ENCODE results near the gene FAM228B.

DNA sequence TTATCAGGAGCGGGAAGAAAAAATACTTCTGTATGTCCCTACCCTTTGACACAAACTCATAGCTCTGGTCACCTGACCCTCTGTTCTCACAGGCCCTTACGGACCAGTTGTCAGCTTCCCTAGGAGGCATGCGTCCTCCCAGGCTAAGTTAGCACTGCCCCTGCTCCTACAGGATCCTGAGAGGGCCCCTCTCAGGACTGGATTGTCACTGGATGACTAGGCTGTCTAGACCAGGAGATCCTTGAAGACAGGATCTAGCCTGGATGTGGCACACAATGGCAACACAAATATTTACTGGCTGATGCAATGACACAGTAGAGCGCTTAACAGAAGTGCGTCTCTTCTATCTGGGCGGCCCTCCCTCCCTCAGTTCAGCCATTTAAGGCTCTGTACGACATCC lies 59.2 kb downstream of the FAM228B start:
- TF ChIP-seq, protein P1, sequence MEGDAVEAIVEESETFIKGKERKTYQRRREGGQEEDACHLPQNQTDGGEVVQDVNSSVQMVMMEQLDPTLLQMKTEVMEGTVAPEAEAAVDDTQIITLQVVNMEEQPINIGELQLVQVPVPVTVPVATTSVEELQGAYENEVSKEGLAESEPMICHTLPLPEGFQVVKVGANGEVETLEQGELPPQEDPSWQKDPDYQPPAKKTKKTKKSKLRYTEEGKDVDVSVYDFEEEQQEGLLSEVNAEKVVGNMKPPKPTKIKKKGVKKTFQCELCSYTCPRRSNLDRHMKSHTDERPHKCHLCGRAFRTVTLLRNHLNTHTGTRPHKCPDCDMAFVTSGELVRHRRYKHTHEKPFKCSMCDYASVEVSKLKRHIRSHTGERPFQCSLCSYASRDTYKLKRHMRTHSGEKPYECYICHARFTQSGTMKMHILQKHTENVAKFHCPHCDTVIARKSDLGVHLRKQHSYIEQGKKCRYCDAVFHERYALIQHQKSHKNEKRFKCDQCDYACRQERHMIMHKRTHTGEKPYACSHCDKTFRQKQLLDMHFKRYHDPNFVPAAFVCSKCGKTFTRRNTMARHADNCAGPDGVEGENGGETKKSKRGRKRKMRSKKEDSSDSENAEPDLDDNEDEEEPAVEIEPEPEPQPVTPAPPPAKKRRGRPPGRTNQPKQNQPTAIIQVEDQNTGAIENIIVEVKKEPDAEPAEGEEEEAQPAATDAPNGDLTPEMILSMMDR (IDR thresholded peaks at IDR 0.05) = no peak
- TF ChIP-seq POLR2A (IDR thresholded peaks at IDR 0.05; ENCODE audit: low read depth) (no peak), POLR2AphosphoS5 (IDR thresholded peaks at IDR 0.05) (no peak)
